Measurements from ENCODE around the gene TMEFF1.
A peak's percentile ranks its signal among the peaks of the same experiment; 100 is the strongest.

Gene TMEFF1

DNA sequence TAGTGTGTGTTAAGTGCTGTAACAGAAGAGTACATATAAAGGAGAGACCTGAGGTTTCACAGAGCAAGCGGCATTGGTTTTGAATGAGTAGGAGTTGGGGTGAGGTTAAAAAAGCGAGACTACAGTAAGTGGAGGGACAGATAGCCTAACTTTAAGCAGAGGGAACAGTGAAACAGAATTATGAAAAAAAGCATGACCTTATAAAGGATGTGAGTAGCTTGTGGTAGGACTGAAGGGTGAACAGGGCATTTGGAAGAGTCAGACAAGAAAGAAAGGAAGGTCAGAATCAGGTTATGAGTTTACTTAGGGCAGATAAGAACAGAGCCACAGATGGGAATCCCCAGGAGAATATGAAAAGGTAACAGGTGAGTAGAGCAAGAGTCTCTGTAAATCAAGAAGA, 23.5 kb upstream of the TMEFF1 start:
- H3K4me3 ChIP-seq (ENCODE audit: low read depth, low read length), result no peak overlapping the region
- peak; percentile 34 for DNase-seq (ENCODE audit: low read depth)
- TF ChIP-seq, protein P1, sequence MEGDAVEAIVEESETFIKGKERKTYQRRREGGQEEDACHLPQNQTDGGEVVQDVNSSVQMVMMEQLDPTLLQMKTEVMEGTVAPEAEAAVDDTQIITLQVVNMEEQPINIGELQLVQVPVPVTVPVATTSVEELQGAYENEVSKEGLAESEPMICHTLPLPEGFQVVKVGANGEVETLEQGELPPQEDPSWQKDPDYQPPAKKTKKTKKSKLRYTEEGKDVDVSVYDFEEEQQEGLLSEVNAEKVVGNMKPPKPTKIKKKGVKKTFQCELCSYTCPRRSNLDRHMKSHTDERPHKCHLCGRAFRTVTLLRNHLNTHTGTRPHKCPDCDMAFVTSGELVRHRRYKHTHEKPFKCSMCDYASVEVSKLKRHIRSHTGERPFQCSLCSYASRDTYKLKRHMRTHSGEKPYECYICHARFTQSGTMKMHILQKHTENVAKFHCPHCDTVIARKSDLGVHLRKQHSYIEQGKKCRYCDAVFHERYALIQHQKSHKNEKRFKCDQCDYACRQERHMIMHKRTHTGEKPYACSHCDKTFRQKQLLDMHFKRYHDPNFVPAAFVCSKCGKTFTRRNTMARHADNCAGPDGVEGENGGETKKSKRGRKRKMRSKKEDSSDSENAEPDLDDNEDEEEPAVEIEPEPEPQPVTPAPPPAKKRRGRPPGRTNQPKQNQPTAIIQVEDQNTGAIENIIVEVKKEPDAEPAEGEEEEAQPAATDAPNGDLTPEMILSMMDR (IDR thresholded peaks at IDR 0.05; ENCODE audit: insufficient read depth, low read depth, low read length, missing control alignments), result no peak

GRCh38 chr9:100452894-100453293, 20.1 kb upstream of the TMEFF1 start:
- no peak for DNase-seq (ENCODE audit: low read depth)
- no peak overlapping the region for H3K4me3 ChIP-seq (ENCODE audit: low read depth, low read length)
- TF ChIP-seq, protein P1 (IDR thresholded peaks at IDR 0.05; ENCODE audit: insufficient read depth, low read depth, low read length, missing control alignments), result no peak

- no peak overlapping the region for H3K4me3 ChIP-seq (ENCODE audit: low read depth, low read length)
- no peak for DNase-seq (ENCODE audit: low read depth)
- TF ChIP-seq, protein P1 (IDR thresholded peaks at IDR 0.05; ENCODE audit: insufficient read depth, low read depth, low read length, missing control alignments), result no peak
These were observed 17.5 kb upstream of the TMEFF1 start for GRCh38 chr9:100455470-100455869.

- DNase-seq (ENCODE audit: low read depth), result no peak
- TF ChIP-seq, protein P1 (IDR thresholded peaks at IDR 0.05; ENCODE audit: insufficient read depth, low read depth, low read length, missing control alignments), result no peak
These were observed 15.4 kb upstream of the TMEFF1 start for GRCh38 chr9:100457517-100457916.

GRCh38 chr9:100459963-100460362, 13.0 kb upstream of the TMEFF1 start:
- no peak overlapping the region for H3K4me3 ChIP-seq (ENCODE audit: low read depth, low read length)
- TF ChIP-seq, protein P1 (IDR thresholded peaks at IDR 0.05; ENCODE audit: insufficient read depth, low read depth, low read length, missing control alignments), result no peak
- no peak for DNase-seq (ENCODE audit: low read depth)

More at GRCh38 chr9:100457517-100457916, 15.4 kb upstream of the TMEFF1 start:
- H3K4me3 ChIP-seq (ENCODE audit: low read depth, low read length), result no peak overlapping the region

DNA sequence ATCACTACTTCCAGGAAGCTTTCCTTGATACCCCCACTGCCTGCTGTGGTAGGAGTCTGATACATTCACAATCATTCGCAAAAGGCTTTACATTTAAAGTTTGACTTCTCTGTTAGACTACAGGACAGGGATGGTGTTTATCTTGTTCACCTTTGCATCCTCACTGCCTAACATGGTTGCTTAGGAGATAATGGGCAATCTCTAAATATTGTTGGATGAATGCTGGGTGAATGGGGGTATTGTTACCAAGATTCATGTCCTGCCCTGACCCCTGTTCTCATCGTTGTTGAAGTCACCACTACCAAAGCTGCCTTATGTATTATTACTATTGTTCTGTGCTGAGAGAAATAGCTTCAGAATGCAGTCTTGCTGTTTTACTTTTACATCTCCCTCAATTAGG, 7.7 kb upstream of the TMEFF1 start:
- no peak overlapping the region for H3K4me3 ChIP-seq (ENCODE audit: low read depth, low read length)
- DNase-seq (ENCODE audit: low read depth), result no peak
- TF ChIP-seq, protein P1 (IDR thresholded peaks at IDR 0.05; ENCODE audit: insufficient read depth, low read depth, low read length, missing control alignments), result no peak

DNA sequence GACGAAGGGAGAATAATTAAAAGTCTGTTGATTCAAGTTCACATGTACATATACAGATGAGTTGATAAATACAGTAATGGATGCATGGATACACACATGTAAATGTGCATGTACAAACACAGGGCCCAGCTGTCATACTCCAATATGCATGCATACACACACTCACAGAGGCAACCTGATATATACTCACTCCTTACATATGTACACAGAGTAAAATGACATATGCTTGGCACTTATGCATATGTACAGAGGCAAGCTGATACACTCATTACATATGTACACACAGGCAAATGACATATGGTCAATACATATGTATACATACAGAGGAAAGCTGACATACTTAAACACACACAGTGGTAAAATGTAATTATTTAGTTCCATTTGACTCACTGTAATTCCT, 7.2 kb upstream of the TMEFF1 start:
- TF ChIP-seq, protein P1 (IDR thresholded peaks at IDR 0.05; ENCODE audit: insufficient read depth, low read depth, low read length, missing control alignments), result no peak
- no peak for DNase-seq (ENCODE audit: low read depth)
- no peak overlapping the region for H3K4me3 ChIP-seq (ENCODE audit: low read depth, low read length)
